Measurements from ENCODE around the gene IL15RA. TPM values are rescaled to one million over a fixed set of nuclear protein-coding genes. Genes with fewer than 3 reads are reported as not detected.

Gene IL15RA
- total and polyA plus RNA-seq, 2 of the 8 experiments (the other 6 are each of a cell fraction or from before 2014, with no cell fraction given): 1.3 to 1.4 TPM

DNA sequence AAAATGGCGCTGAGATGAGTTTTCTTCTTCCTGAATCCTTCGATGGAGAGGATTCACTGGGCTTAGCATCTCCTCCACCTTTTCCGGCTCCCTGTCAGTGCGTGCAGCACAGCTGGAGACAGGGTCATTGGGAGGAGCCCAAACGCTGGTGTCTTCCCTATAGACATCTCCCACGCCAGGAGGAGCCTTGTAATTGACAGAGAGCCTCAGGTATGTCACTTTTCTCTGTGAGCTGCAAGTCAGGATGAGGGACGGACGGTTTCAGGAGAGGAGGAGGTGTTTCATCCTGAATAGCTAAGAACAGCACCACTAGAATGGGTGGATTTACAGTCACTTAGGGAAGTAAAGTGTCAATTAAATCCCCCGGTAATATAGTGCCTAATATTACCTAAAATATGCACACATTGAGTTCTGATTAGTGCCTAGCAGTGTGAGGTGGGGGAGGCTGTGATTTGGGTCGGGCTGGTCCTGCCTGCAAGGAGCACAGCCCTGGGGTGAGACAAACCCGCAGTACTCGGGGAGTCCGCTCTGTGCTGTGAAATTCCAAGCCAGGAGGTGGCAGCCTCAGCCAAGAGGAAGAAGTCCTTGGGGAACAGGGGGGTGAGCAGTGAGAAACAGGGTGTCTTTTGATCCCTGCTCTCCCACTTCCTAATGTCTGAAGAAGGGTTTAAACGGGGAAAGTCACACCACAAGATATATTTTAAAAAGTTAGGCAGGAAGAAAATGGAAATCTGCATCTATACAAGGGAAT is 28.2 kb downstream of the IL15RA start:
- ChIA-PET CTCF (ENCODE audit: partially characterized antibody) (interaction anchor here (0.6 to 1.5 kb wide), 20 partner anchors 8 to 254 kb away, joined by 3 to 9 read pairs (median 3); partner anchors contain the start of gene PFKFB3), POLR2A (ENCODE audit: partially characterized antibody) (no interaction called here)
- Histone ChIP-seq H2AK5ac (ENCODE audit: low read depth, low read length) (no peak overlapping the region), H4K5ac (ENCODE audit: insufficient read length, low read depth, low read length) (no peak overlapping the region), H2BK120ac (replicated peaks; ENCODE audit: low read depth, low read length) (no peak overlapping the region), H3K56ac (replicated peaks; ENCODE audit: insufficient read length, low read depth, low read length) (no peak overlapping the region), H3K79me1 (ENCODE audit: low read depth, low read length) (no peaks in the 10 kb centered on the region), H2BK12ac (ENCODE audit: low read depth, low read length) (no peak overlapping the region), H2BK15ac (ENCODE audit: low read length) (no peak overlapping the region), H3K23me2 (ENCODE audit: low read depth, low read length) (no peaks in the 10 kb centered on the region), H3K23ac (ENCODE audit: insufficient read length) (no peak overlapping the region), H2BK20ac (ENCODE audit: low read length) (no peak overlapping the region), H4K20me1 (replicated peaks in 1 of 2; ENCODE audit: control insufficient read depth in 1 of 2, insufficient read depth in 2 of 2, low read length in 2 of 2) (no peaks in the 10 kb centered on the region), H3K27ac (ENCODE audit: low read depth, low read length) (no peak overlapping the region), H3K79me2 (ENCODE audit: control insufficient read depth in 1 of 2, insufficient read depth in 2 of 2, low read length in 2 of 2) (no peaks in the 10 kb centered on the region), H3K4me3 (ENCODE audit: extremely low read depth in 1 of 4, insufficient read depth in 2 of 4, low read depth in 3 of 4, low read length in 4 of 4) (no peak overlapping the region), H2BK5ac (ENCODE audit: low read depth, low read length) (no peak overlapping the region), H3K18ac (ENCODE audit: extremely low read depth, low read length) (no peak overlapping the region), H3K9me3 (ENCODE audit: insufficient read depth in 2 of 2, low read depth in 1 of 2, low read length in 1 of 2) (no peaks in the 10 kb centered on the region), H3K4ac (replicated peaks; ENCODE audit: insufficient read length, low read depth, low read length) (no peak overlapping the region), H3K9ac (replicated peaks in 1 of 4; ENCODE audit: extremely low read depth in 1 of 4, low read depth in 3 of 4, low read length in 3 of 4) (no peak overlapping the region), H2AFZ (ENCODE audit: low read length) (no peak overlapping the region), H3K36me3 (ENCODE audit: control insufficient read depth in 2 of 4, insufficient read depth in 4 of 4, low read length in 3 of 4) (no peaks in the 10 kb centered on the region), H4K91ac (replicated peaks; ENCODE audit: insufficient read length, low read length) (no peak overlapping the region), H4K8ac (ENCODE audit: extremely low read depth, insufficient read depth, low read length) (no peak overlapping the region), H3K4me2 (ENCODE audit: insufficient read depth in 1 of 2, low read depth in 2 of 2, low read length in 2 of 2) (no peak overlapping the region), H3K14ac (ENCODE audit: insufficient read length) (no peak overlapping the region), H3K27me3 (replicated peaks in 1 of 4; ENCODE audit: control insufficient read depth in 3 of 4, extremely low read depth in 1 of 4, insufficient read depth in 3 of 4, low read length in 3 of 4) (no peaks in the 10 kb centered on the region), H3K4me1 (replicated peaks in 1 of 4; ENCODE audit: control insufficient read depth in 3 of 4, insufficient read depth in 4 of 4, low read length in 3 of 4) (peaks cover 0 to 9% (median 5%) of the 10 kb centered on the region in 4 experiments; a peak in 6 of 7 replicates)
- 62% methylated on average over 14 of the region's 14 CpGs; no CpG with 5 or more reads in 1 of the 2 experiments for WGBS, 2 experiments (ENCODE audit: extremely low coverage in 1 of 2, insufficient coverage in 1 of 2, insufficient read length in 1 of 2, insufficient replicate concordance in 2 of 2, low coverage in 1 of 2, low lambda C conversion rate in 2 of 2, missing lambda C conversion rate in 1 of 2)
- DNase-seq (ENCODE audit: low read depth in 1 of 2, low spot score in 2 of 2): peak; percentile 38 to 80
- peak; percentile 83 for FAIRE-seq
- TF ChIP-seq EP300 (IDR thresholded peaks at IDR 0.05; ENCODE audit: borderline replicate concordance in 1 of 2, low read depth in 2 of 2, low read length in 2 of 2) (no peak), KDM1A (IDR thresholded peaks at IDR 0.05; ENCODE audit: borderline replicate concordance, low read length) (no peak), NANOG (IDR thresholded peaks at IDR 0.05; ENCODE audit: insufficient read depth, low read depth, low read length, poor library complexity, severe bottlenecking) (no peak), RFX5 (IDR thresholded peaks at IDR 0.05; ENCODE audit: borderline replicate concordance, low read depth, low read length) (no peak), GABPA (IDR thresholded peaks at IDR 0.05; ENCODE audit: borderline replicate concordance, insufficient read depth, low read length) (no peak), PHF8 (conservative IDR thresholded peaks at IDR 0.05; ENCODE audit: low read depth, low read length) (no peak), YY1 (IDR thresholded peaks at IDR 0.05; ENCODE audit: low read depth, low read length) (no peak)
